HG03439 (cell line): ENCODE data around the gene KRTAP4-1.
"Not testable (repeated sequence)": the region's sequence is repeated elsewhere in the genome, so short reads cannot be mapped to it uniquely, and the experiment has no call there.

ENCODE experiments used
- ATAC-seq: cut with Tn5 transposase; IDR thresholded peaks from one replicate; pipeline ENCODE4 v1.9.1; 2021; ENCODE audit warnings: mild to moderate bottlenecking, moderate library complexity; ENCODE audit not compliant: unreplicated experiment

The KRTAP4-1 gene

GRCh38 chr17:41176744-41177387, 7.8 kb downstream of the KRTAP4-1 start:
- ATAC-seq, result no peak

DNA sequence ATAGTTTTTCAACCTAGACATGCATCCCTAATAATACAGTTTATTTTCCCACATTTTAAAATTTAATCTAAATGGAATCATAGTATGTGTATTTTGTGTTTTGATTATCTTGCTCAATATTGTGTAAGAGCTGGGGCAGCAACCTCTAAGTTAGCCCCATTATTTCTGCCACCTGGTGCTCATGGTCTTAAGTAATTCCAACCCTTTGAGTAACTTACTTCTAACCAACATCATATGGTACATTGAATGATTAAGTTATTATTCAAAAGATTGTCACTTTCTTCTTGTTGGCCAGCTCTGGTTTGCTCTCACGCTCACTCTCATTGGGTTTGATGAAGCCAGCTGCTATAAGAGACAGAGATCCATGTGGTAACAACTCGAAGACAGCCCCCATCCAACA, 12.8 kb downstream of the KRTAP4-1 start:
- no peak for ATAC-seq

- no peak for ATAC-seq
Observed at GRCh38 chr17:41168121-41168520, 16.6 kb downstream of the KRTAP4-1 start, which contains the start of gene KRTAP4-3. Gene KRTAP4-3, minus strand, starts transcription at chr17:41168221. Its CDS starts 49 bp downstream, at chr17:41168172.

GRCh38 chr17:41167561-41167960, 17.1 kb downstream of the KRTAP4-1 start:
- no peak for ATAC-seq

DNA sequence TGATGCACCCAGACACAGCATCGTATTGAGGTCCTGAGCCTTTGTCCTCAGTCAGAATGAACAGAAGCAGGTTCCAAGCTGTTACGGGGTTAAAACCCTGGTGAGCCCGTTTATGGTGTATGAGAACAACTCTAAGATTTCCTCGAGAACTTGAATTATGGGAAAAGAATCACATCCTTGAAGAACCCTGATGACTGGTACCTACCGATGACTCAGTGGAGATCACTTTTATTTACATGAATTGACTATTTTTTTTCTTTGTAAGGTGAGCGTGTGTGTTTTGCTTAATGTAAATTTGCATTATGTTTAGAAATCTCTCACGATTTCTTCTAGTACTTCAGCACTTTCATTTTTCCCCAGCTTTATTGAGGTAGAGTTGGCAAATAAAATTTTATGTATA, 20.9 kb downstream of the KRTAP4-1 start:
- no peak for ATAC-seq

DNA sequence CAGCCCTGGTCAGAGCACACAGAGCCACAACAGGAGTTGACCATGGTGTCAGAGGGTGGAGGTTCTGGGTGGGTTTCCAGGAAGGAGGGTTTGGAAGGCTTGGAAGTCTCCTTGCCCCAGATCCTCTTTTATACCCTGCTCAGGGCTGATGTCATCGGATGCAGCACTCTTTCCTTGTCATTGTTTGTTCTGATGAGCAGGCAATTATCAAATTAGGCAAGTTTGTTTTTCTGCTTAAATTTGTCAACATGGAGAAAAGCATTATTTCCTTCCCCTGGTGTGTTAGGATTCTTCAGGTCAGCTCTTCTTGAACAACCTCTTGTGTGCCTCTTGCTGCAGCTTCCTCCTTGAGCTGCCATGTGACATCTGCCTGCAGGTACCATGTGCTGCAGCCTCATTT, 24.1 kb downstream of the KRTAP4-1 start, which contains the start of gene KRTAP4-4:
Gene KRTAP4-4 (minus strand): TSS at position 101 of the 400 bp plus-strand sequence. CDS start 57 bp downstream, at position 44.
- ATAC-seq, result no peak

DNA sequence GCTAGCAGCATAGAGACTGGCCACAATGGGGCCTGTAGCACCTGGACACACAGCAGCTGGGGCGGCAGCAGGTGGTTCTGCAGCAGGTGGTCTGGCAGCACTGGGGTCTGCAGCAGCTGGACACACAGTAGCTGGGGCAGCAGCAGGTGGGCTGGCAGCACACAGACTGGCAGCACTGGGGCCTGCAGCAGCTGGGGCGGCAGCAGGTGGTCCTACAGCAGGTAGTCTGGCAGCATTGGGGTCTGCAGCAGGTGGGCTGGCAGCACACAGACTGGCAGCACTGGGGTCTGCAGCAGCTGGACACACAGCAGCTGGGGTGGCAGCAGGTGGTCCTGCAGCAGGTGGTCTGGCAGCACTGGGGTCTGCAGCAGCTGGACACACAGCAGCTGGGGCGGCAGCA, 24.5 kb downstream of the KRTAP4-1 start:
- not testable (repeated sequence) for ATAC-seq

GRCh38 chr17:41153856-41154255, 30.9 kb downstream of the KRTAP4-1 start:
- ATAC-seq, result no peak

- ATAC-seq, result no peak
Observed at GRCh38 chr17:41151525-41151924, 33.2 kb downstream of the KRTAP4-1 start.

DNA sequence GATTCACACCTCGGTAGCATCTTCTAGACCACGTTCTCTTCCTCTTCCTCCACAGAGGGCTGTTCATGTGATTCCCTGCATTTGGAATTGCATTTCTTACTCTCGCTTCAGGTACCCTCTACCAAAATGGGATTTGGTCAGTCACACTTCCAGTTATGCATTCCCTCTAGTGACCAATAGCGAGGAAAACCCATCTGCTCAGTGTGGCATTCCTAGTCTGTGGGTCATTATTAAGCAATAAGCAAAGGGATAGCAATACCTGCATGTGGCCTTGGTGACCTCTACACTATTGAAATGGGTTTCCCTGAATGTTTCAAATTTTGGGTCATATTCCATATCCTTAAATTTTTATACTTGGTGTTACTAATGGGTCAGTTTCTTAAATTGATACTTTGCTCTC, 34.7 kb downstream of the KRTAP4-1 start:
- ATAC-seq, result no peak

- no peak for ATAC-seq
Observed at GRCh38 chr17:41149652-41149985, 35.1 kb downstream of the KRTAP4-1 start, which contains the start of gene KRTAP4-5. Gene KRTAP4-5, minus strand, starts transcription at chr17:41149825. Its CDS starts 58 bp downstream, at chr17:41149767.

DNA sequence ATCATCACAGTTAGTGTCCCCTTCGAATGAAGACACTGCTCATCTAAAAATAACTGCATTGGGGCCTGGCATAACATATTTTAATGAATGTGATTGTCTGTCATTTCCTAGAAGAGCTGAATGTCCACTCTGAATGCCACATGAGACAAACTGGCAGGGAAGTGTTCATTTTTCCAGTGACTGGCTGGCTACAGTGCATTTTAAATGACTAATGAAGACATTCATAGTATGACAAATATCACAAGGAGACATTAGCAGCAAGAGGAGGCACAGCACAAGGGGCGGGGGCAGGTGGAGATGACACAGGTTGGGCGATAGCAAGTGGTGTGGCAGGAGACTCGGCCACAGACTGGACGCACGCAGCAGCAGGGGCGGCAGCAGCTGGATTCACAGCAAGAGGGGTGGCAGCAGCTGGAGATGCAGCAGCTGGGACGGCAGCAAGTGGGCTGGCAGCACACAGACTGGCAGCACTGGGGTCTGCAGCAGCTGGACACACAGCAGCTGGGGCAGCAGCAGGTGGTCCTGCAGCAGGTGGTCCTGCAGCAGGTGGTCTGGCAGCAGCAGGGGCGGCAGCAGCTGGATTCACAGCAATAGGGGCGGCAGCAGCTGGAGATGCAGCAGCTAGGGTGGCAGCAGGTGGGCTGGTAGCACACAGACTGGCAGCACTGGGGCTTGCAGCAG, 35.6 kb downstream of the KRTAP4-1 start:
- not testable (repeated sequence) for ATAC-seq

GRCh38 chr17:41147531-41148204, 37.0 kb downstream of the KRTAP4-1 start:
- ATAC-seq, result no peak

GRCh38 chr17:41145261-41145660, 39.5 kb downstream of the KRTAP4-1 start:
- ATAC-seq, result no peak

DNA sequence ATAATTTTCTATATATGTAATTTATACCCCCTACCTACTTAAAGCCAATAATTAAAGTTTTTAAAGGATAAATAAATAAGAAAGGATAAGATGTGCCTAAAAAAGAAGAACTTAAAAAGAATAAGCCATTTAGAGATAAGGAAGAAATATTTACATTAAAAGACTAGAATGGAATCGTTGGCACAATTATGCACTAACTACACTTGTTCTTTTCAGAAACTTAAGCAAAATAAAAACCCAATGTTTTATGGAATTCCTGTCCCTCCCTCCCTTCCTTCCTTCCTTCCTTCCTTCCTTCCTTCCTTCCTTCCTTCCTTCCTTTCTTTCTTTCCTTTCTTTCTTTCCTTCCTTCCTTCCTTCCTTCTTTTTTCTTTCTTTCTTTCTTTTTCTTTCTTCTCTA, 39.9 kb downstream of the KRTAP4-1 start:
- ATAC-seq, result no peak

DNA sequence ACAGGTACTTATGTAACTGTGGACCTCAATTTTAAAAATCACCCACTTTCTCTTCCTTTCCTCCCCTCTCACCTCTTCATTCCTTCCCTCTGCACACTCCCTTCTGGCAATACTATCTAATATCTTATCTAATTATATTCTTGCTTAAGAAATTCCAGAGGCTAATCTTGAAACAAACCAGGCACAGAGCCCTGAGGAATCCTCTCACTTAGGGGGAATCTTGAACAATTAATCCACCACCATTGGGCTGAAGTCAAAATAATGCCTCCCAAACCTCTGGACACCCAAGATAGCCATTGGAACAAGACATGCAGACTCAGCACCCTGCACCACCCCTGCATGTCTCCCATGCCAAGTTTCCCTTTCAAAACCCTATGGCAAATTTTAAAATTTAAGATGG, 43.4 kb downstream of the KRTAP4-1 start:
- no peak for ATAC-seq

DNA sequence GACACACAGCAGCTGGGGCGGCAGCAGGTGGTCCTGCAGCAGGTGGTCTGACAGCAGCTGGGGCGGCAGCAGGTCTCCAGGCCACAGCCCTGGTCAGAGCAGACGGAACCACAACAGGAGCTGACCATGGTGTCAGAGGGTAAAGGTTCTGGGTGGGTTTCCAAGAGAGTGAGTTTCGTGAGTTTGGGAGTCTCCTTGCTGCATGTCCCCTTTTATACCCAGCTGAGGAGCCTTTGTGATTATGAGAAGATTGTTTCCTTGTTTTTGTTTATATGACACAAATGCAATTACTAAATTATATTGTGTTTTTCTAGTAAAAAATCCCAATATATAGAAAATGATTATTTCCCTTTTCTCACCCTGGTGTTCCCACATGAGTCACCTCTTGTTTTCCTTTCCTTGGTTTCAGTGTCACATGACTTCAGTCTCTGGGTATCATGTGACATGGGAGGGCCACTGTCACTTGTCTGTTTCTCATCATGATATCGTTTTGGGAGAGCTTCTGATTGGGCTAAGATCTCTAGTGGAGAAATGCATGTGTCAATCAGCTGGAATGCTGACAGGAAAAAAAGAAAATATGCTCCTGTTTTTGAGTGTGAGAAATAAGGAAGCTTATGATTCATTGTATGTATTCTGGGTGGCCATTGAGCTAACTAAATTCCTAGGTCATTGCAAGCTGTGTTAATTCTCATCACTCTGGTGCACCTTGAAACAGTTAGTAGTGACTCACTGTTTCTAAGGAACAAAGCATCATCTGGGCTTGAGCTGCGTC, 44.2 kb downstream of the KRTAP4-1 start, which contains the start of gene KRTAP4-6:
Gene KRTAP4-6 (minus strand): TSS at position 185 of the 772 bp plus-strand sequence. CDS start 57 bp downstream, at position 128.
- ATAC-seq, result no peak

DNA sequence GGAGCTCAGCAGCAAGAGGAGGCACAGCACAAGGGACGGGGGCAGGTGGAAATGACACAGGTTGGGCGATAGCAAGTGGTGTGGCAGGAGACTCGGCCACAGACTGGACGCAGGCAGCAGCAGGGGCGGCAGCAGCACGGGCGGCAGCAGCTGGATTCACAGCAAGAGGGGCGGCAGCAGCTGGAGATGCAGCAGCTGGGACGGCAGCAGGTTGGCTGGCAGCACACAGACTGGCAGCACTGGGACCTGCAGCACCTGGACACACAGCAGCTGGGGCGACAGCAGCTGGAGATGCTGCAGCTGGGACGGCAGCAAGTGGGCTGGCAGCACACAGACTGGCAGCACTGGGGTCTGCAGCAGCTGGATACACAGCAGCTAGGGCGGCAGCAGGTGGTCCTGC, 44.8 kb downstream of the KRTAP4-1 start:
- ATAC-seq, result not testable (repeated sequence)
